ENCODE data around the gene CLDN1.

DNA sequence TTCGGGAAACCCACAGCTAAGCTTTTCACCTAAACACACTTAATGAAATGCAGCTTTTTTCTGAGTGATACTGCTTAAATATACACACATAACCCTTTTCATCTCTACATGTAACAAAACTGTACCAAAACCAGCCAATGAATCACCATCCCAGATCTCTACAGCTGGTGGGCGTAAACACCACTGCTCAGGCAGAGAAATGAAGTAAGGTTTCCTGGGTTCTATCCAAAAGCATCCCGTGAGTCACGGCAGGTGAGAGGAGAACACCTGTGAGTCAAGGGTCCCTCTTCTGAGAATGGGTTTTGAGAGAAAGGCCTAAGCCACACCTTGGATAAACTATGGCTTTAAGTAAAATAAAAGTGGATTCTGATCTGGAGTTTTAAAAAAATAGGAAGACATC lies 2.6 kb downstream of the CLDN1 start:
- TF ChIP-seq RAD21 (IDR thresholded peaks at IDR 0.05; ENCODE audit: low read length): no peak
- TF ChIP-seq MAFK (IDR thresholded peaks at IDR 0.05; ENCODE audit: low read depth, low read length): no peak
- no peak for TF ChIP-seq RFX5 (IDR thresholded peaks at IDR 0.05; ENCODE audit: low read depth, low read length)
- TF ChIP-seq, protein P1, sequence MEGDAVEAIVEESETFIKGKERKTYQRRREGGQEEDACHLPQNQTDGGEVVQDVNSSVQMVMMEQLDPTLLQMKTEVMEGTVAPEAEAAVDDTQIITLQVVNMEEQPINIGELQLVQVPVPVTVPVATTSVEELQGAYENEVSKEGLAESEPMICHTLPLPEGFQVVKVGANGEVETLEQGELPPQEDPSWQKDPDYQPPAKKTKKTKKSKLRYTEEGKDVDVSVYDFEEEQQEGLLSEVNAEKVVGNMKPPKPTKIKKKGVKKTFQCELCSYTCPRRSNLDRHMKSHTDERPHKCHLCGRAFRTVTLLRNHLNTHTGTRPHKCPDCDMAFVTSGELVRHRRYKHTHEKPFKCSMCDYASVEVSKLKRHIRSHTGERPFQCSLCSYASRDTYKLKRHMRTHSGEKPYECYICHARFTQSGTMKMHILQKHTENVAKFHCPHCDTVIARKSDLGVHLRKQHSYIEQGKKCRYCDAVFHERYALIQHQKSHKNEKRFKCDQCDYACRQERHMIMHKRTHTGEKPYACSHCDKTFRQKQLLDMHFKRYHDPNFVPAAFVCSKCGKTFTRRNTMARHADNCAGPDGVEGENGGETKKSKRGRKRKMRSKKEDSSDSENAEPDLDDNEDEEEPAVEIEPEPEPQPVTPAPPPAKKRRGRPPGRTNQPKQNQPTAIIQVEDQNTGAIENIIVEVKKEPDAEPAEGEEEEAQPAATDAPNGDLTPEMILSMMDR (conservative IDR thresholded peaks at IDR 0.05; ENCODE audit: low read depth, low read length): no peak
- no peak for TF ChIP-seq POLR2A (IDR thresholded peaks at IDR 0.05; ENCODE audit: low read depth, low read length)
- TF ChIP-seq BHLHE40 (IDR thresholded peaks at IDR 0.05; ENCODE audit: low read depth, low read length): no peak
- TF ChIP-seq CHD1 (IDR thresholded peaks at IDR 0.05; ENCODE audit: low read depth, low read length): no peak
- TF ChIP-seq, protein P2, sequence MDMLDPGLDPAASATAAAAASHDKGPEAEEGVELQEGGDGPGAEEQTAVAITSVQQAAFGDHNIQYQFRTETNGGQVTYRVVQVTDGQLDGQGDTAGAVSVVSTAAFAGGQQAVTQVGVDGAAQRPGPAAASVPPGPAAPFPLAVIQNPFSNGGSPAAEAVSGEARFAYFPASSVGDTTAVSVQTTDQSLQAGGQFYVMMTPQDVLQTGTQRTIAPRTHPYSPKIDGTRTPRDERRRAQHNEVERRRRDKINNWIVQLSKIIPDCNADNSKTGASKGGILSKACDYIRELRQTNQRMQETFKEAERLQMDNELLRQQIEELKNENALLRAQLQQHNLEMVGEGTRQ (IDR thresholded peaks at IDR 0.05; ENCODE audit: low read depth, low read length): no peak
- 0 out of 2 replicates have a peak, but pooled peaks have one; percentile 32 for TF ChIP-seq FOS (IDR thresholded peaks at IDR 0.05; ENCODE audit: low read depth, low read length)
- TF ChIP-seq RCOR1 (IDR thresholded peaks at IDR 0.05; ENCODE audit: insufficient replicate concordance, low read length): no peak
- no peak for TF ChIP-seq SMC3 (IDR thresholded peaks at IDR 0.05; ENCODE audit: low read depth, low read length)
- TF ChIP-seq, protein P3, sequence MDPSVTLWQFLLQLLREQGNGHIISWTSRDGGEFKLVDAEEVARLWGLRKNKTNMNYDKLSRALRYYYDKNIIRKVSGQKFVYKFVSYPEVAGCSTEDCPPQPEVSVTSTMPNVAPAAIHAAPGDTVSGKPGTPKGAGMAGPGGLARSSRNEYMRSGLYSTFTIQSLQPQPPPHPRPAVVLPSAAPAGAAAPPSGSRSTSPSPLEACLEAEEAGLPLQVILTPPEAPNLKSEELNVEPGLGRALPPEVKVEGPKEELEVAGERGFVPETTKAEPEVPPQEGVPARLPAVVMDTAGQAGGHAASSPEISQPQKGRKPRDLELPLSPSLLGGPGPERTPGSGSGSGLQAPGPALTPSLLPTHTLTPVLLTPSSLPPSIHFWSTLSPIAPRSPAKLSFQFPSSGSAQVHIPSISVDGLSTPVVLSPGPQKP (IDR thresholded peaks at IDR 0.05; ENCODE audit: borderline replicate concordance, low read depth, low read length): no peak
- no peak for TF ChIP-seq CEBPB (IDR thresholded peaks at IDR 0.05; ENCODE audit: low read depth, low read length)
- TF ChIP-seq NFE2L2 (IDR thresholded peaks at IDR 0.05; ENCODE audit: low read depth, low read length): no peak

Measured in IMR-90 (cell line).